Neural cell (in vitro differentiated cells): Measurements from ENCODE around the gene AOAH.

Experiments
- CTCF ChIP-seq: fragments of 450-650 bp; IDR thresholded peaks from 2 replicates; pipeline ENCODE4 v1.5.1; 2014; ENCODE audit warnings: antibody characterized with exemption, mild to moderate bottlenecking, moderate library complexity; ENCODE audit not compliant: poor library complexity, severe bottlenecking
- EP300 ChIP-seq: fragments of 450-650 bp; conservative IDR thresholded peaks from 2 replicates; pipeline ENCODE4 v1.6.1; 2014; ENCODE audit warnings: antibody characterized with exemption, mild to moderate bottlenecking, moderate library complexity; ENCODE audit not compliant: poor library complexity, severe bottlenecking
- EZH2 ChIP-seq: fragments of 200-600, 300-800 bp; shearing (Covaris generic), sonication (generic); IDR thresholded peaks from 2 replicates; pipeline ENCODE4 v1.6.1; 2014; ENCODE audit warnings: antibody characterized with exemption, low read length, borderline replicate concordance, mild to moderate bottlenecking; ENCODE audit not compliant: insufficient read depth, poor library complexity, severe bottlenecking
- POLR2AphosphoS5 ChIP-seq: IDR thresholded peaks from 2 replicates; pipeline ENCODE4 v1.6.1; 2012

GRCh38 chr7:36684954-36685353, 39.3 kb downstream of the AOAH start:
- TF ChIP-seq CTCF (no peak), EP300 (no peak), POLR2AphosphoS5 (no peak), EZH2 (no peak)
